ENCODE data around the gene THOC7.
A peak's percentile ranks its signal among the peaks of the same experiment; 100 is the strongest.

- TF ChIP-seq SMC3 (conservative IDR thresholded peaks at IDR 0.05; ENCODE audit: poor library complexity) (no peak), CTCF (IDR thresholded peaks at IDR 0.05; ENCODE audit: poor library complexity, severe bottlenecking) (peak; percentile 58), REST (IDR thresholded peaks at IDR 0.05; ENCODE audit: borderline replicate concordance) (no peak)
Measured at GRCh38 chr3:63908081-63908736, 44.6 kb upstream of the THOC7 start.

Data from neural cell (in vitro differentiated cells).